Stimulated activated CD8-positive, alpha-beta memory T cell treated with anti-CD3 and anti-CD28 coated beads, Interleukin-4, amount 100 ng/mL, for 4 hours (primary cell): ENCODE measurements around the gene MACROD1.

Source experiments
- DNase-seq, 2 donors: peaks; one replicate each; pipeline ENCODE4 v3.0.0-alpha.2; 2020; ENCODE audit warnings: low read depth in 2 of 2, low spot score in 1 of 2

The MACROD1 gene

GRCh38 chr11:64165842-64166635 is at the start of gene MACROD1:
TSS of gene MACROD1 (minus strand) at chr11:64166113. CDS start at chr11:64165994, 119 bp downstream.
- DNase-seq, result peak; percentile 58 to 72

- no peak for DNase-seq
Observed at GRCh38 chr11:64211181-64211872, 45.4 kb upstream of the MACROD1 start.

- no peak for DNase-seq
Observed at GRCh38 chr11:64210301-64211020, 44.5 kb upstream of the MACROD1 start.

GRCh38 chr11:64209563-64209843 is 43.6 kb upstream of the MACROD1 start:
- DNase-seq, result no peak

GRCh38 chr11:64208796-64209562 is 43.1 kb upstream of the MACROD1 start:
- no peak for DNase-seq

- no peak for DNase-seq
Observed at GRCh38 chr11:64208086-64208795, 42.3 kb upstream of the MACROD1 start.

- peak in 1 of 2 donors; percentile 79 for DNase-seq
Observed at GRCh38 chr11:64207256-64208085, 41.6 kb upstream of the MACROD1 start.

- peak in 1 of 2 donors; percentile 57 for DNase-seq
Observed at GRCh38 chr11:64206457-64207255, 40.7 kb upstream of the MACROD1 start, which contains the start of gene FERMT3. TSS of gene FERMT3 (plus strand) at chr11:64206721. CDS start at chr11:64207365, 644 bp downstream.

GRCh38 chr11:64204464-64204989 is 38.6 kb upstream of the MACROD1 start:
- DNase-seq, result peak; percentile 50 to 61

- DNase-seq, result no peak
Observed at GRCh38 chr11:64204080-64204440, 38.1 kb upstream of the MACROD1 start.

GRCh38 chr11:64203421-64204079 is 37.6 kb upstream of the MACROD1 start:
- no peak for DNase-seq

- DNase-seq, result no peak
Observed at GRCh38 chr11:64202992-64203391, 37.1 kb upstream of the MACROD1 start.

GRCh38 chr11:64201543-64201942 is 35.6 kb upstream of the MACROD1 start:
- no peak for DNase-seq

GRCh38 chr11:64198511-64198910 is 32.6 kb upstream of the MACROD1 start:
- no peak for DNase-seq

GRCh38 chr11:64196626-64197025 is 30.7 kb upstream of the MACROD1 start:
- DNase-seq, result no peak

- no peak for DNase-seq
Observed at GRCh38 chr11:64192434-64192833, 26.5 kb upstream of the MACROD1 start.

- no peak for DNase-seq
Observed at GRCh38 chr11:64186492-64187165, 20.7 kb upstream of the MACROD1 start.
